Panc1 (cell line): ENCODE results near the gene HNRNPUL1.

Experiments
- SIN3A ChIP-seq: IDR thresholded peaks from 2 replicates; pipeline ENCODE4 v1.6.1; 2012; ENCODE audit warnings: low read depth, mild to moderate bottlenecking, low read length, moderate library complexity, borderline replicate concordance; ENCODE audit not compliant: insufficient read depth
- TF ChIP-seq, protein P1 (sequence below): fragments of 450-650 bp; IDR thresholded peaks from 2 replicates; pipeline ENCODE4 v1.5.1; 2017; ENCODE audit warnings: mild to moderate bottlenecking

GRCh38 chr19:41355802-41356201 lies 91.6 kb downstream of the HNRNPUL1 start:
- TF ChIP-seq, protein P1, sequence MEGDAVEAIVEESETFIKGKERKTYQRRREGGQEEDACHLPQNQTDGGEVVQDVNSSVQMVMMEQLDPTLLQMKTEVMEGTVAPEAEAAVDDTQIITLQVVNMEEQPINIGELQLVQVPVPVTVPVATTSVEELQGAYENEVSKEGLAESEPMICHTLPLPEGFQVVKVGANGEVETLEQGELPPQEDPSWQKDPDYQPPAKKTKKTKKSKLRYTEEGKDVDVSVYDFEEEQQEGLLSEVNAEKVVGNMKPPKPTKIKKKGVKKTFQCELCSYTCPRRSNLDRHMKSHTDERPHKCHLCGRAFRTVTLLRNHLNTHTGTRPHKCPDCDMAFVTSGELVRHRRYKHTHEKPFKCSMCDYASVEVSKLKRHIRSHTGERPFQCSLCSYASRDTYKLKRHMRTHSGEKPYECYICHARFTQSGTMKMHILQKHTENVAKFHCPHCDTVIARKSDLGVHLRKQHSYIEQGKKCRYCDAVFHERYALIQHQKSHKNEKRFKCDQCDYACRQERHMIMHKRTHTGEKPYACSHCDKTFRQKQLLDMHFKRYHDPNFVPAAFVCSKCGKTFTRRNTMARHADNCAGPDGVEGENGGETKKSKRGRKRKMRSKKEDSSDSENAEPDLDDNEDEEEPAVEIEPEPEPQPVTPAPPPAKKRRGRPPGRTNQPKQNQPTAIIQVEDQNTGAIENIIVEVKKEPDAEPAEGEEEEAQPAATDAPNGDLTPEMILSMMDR, result no peak
- TF ChIP-seq SIN3A, result no peak
